GM21367 (cell line): Measurements from ENCODE around the gene TRNP1.
"Not testable (repeated sequence)": the region's sequence is repeated elsewhere in the genome, so short reads cannot be mapped to it uniquely, and the experiment has no call there.

Experiments
- ATAC-seq: cut with Tn5 transposase; IDR thresholded peaks from one replicate; pipeline ENCODE4 v1.9.1; 2021; ENCODE audit not compliant: unreplicated experiment

Gene TRNP1

DNA sequence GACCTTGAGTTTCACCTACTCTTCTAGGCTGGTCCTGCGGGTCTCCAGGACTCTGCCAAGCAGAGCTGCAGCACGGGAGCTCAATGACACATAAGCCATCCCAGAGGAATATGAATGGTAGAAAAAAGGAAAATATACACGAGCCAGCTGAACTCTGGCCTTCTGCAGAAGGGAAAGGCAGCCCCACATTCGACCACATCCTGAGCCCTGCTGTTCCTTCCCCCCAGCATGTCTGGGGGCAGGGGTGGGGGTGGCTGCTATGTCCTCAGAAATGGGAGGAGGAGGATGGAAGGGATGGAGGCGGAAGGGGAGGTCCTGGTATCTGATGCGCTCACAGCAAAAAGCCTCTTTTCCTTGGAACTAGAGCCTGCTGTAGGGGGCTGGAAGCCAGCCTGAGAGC is 21.1 kb upstream of the TRNP1 start:
- ATAC-seq: no peak

GRCh38 chr1:26972821-26973220 is 20.7 kb upstream of the TRNP1 start:
- ATAC-seq: no peak

DNA sequence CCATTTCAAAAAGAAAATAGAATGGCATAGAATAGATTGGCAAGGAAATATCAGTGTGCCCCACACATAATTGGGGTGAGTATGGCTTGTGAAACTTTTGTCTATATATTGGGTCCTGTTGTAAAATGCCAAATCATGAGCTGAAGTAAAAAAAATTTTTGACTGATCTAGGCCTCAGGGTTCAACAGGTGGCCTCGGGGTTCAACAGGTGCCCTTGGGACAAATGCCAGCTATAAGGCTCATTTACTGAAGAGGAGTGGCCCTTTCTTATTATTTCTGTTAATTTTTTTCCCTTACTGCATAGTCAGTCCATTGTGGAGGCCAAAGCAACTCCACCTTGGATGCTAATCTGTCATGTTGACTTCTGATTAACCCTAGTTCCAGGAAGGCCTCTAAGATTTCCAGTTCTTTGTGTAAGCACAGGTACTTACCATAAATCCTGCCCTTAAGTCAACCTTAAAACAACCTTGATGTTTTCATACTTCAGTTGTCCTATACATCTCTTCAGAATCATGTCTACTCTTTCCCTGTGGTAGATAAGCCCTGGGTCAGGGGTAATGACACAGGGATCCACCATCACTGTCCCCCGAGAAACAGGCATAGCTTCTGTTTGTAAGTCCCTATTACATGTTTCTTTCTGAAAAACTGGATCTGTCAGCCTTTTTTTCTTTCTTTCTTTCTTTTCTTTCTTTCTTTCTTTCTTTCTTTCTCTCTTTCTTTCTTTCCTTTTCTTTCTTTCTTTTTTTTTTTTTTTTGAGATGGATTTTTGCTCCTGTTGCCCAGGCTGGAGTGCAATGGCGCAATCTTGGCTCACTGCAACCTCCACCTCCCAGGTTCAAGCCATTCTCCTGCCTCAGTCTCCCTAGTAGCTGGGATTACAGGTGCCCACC is 16.6 kb upstream of the TRNP1 start:
- no peak for ATAC-seq

DNA sequence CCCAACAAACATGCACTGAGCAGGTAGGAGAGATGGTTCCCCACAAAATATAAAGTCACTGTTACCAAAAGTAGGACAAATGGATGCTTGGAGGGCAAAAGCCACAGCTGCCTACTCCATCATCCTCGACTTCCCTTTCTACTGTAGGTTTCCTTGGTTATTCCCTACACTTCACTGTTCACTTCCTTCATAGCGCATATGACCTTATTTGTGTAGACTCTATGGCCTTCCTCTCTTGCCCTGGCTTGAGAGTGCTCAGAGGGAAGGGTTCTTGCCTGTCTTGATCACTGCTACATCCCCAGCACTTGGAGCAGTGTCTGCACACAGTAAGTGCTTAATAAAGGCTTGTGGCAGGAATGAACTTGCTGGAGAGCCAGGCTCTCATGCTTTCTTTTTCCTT is 14.6 kb upstream of the TRNP1 start:
- no peak for ATAC-seq

DNA sequence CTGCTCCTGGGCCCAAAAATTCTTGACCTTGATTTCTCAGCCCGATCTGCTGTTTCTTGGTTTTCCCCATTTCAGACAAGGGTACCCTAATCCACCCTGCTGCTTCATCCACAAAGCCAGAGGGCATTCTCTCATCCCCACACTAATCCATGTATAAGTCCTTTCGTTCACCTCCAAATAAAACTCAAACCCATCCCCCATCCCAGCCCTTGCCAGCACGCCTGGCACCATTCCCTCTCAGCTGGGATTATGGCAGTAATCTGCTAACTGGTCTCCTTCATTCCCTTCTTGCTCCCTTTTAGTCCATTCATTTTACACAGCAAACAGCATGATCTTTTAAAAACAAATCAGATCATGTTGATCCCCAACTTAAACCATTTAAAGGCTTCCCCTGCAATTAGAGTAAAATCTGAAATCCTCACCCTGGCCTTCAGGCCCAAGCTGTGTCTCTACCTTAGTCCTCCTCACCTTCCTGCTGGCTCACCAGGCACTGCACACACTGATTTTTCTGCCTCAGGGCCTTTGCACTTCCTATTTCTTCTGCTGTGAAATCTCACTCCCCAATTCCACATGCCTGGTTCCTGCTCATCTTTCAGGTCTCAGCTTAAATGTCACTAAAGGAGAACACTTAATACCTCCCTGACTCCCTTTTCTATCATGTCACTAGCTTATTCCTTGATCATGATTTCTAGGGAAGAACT is 12.2 kb upstream of the TRNP1 start:
- no peak for ATAC-seq

DNA sequence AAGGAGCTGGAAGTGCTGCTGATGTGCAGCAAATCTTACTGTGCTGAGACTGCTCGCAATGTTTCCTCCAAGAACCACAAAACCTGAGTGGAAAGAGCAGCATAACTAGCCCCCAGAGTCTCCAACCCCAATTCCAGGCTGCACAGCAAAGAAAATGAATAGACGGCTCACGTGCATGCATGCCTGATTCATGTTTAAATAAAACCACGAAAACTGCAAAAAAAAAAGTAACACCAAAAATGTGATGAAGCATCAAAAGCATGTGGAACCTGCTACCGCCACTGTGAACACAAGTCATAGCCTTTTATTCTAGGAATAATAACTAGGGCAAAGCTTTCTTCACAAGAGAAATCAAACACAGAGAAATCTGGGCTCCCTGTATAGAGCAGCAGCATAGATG is 9.6 kb upstream of the TRNP1 start:
- no peak for ATAC-seq

DNA sequence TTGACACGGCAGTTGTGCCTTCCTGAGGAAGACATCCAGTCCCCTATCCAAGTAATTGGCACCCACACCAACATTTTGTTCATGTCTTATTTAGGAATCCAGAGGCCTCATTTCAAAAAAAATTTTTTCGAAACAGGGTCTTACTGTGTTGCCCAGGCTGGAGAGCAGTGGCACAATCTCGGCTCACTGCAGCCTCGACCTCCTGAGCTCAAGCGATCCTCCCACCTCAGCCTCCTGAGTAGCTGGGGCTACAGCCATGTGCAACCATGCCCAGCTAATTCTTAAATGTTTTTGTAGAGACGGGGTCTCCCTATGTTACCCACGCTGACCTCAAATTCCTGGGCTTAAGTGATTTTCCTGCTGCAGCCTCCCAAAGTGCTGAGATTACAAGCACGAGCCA is 9.2 kb upstream of the TRNP1 start:
- ATAC-seq: no peak

- ATAC-seq: no peak
These were observed 6.8 kb upstream of the TRNP1 start for GRCh38 chr1:26986658-26987057.

DNA sequence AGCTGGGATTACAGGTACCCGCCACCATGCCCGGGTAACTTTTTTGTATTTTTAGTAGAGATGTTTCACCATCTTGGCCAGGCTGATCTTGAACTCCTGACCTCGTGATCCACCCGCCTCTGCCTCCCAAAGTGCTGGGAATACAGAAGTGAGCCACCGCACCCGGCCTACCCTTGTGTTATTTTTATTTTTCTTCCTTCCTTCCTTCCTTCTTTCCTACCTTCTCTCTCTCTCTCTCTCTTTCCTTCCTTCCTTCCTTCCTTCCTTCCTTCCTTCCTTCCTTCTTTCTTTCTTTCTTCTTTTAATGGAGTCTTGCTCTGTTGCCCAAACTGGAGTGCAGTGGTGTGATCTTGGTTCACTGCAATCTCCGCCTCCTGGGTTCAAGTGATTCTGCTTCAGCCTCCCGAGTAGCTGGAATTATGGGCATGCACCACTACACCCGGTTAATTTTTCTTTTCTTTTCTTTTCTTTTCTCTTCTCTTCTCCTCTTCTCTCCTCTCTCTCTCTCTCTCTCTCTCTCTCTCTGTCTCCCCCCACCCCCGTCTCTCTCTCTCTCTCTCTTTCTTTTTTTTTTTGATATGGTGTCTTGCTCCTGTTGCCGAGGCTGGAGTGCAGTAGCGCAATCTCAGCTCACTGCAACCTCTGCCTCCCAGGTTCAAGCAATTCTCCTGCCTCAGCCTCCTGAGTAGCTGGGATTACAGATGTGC is 3.9 kb upstream of the TRNP1 start:
- not testable (repeated sequence) for ATAC-seq

DNA sequence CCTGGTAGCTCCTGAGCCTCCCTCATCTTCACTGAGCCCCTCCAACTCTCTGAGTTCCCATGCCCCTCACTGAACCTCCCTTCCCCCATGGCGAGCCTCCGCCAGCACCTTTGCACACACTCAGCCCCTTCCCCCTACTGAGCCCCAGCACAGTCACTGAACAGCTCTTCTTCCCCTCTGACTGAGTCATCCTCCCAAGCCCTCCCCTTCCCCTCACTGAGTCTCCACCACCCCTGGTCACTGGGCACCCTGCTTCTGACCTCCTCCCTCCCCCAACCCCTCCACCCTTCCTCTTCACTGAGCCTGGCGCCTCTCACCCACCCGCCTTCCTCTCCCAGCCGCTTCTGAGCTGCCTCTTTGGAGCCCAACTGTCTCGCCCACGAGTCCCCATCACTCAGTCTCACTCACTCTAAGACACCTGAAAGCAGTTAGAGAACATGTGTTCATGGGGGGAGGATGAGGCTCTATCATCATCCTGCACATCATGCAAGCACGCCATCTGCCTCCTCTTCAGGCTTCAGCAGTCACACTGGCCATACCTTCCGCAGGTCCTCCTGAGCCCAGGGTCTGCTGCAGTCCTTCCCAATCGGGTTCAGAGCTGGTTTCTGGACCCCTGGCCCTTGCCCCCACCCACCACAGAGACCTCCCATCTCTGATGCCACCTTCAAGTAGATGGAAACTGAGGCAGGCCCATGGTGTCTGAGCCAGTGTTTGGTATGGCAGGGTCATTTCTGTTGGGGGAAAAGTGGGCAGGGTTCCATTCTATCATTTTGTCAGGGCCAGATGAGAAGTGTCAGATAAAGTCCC is 2.0 kb upstream of the TRNP1 start:
- ATAC-seq: no peak

DNA sequence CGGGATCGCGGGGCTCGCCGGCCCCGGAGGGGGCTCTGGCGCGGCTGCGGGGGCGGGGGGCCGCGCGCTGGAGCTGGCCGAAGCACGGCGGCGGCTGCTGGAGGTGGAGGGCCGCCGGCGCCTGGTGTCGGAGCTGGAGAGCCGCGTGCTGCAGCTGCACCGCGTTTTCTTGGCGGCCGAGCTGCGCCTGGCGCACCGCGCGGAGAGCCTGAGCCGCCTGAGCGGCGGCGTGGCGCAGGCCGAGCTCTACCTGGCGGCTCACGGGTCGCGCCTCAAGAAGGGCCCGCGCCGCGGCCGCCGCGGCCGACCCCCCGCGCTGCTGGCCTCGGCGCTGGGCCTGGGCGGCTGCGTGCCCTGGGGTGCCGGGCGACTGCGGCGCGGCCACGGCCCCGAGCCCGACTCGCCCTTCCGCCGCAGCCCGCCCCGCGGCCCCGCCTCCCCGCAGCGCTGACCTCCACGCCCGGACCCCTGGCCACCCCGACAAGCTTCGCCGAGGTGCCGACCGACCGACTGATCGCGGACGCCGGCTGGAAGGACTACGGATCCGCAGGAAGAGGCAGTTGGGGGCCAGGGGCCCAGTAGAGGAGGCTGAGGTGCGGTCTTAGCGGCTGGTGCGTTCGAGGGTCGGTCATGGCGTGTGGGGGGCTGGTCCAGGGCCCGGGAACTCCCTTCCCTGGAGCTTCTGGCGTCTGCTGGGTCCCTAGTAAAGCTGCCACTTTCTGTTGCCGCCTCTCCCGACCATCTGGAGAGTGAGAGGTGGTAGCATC is 711 bp downstream of the TRNP1 start:
- ATAC-seq: no peak

- ATAC-seq: no peak
These were observed 1.5 kb downstream of the TRNP1 start for GRCh38 chr1:26994787-26995517.

GRCh38 chr1:26996024-26996423 is 2.5 kb downstream of the TRNP1 start:
- no peak for ATAC-seq

DNA sequence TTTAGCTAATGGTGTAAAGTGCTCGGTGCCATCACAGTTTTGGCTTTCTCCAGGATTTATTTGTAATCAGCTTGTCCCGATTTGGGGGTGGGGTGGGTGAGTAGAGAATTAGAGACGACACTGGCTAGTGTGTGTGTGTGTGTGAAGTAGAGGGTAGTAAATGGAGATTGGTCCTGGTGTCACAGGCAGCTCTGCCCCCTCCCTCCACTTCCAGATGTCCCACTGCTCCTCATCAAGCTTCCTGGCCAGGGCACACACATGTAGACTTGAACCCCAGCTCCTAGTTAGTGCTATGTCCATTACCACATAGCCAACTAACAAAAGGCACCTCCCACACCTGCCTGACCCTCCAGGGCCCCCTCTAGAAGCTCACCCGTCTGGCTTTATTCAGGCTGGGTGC is 3.2 kb downstream of the TRNP1 start:
- no peak for ATAC-seq

DNA sequence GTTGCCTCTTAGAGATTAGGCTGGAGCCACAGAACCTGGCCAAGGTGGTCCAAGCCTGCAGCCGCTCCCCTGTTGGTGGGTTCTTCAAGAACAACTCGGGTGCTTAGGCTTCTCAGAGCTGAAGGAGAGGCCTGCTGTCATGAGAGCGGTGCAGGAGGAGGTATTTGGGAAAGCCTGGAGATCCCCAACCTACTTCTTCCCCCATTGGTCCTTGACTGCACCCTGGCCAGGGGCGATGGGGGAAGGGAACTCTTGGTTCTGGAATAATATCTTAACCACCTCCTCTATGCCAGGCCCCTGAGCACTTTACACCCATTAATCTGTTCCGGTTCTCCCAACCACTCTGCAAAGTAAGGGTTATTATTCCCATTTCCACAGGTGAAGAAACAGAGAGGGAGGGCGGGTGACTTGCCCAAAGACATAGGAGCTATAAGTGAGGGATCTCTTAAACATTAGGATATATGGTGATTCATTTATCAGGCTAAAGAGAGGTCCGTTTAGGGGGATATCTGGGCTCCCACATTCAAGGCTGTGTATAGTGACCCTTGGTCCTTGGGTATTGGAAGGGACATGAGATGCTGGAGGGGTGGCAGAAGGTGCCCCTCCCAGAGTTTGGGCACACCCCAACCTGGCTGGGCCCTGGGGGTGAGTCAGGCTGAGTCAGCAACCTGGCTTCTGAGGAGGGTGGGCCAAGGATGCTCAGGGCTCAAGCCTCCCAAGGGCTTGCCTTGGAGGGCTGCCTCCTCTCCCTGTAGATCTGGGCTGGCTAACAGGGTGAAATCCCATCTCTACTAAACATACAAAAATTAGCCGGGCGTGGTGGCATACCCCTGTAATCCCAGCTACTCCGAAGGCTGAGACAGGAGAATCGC is 5.2 kb downstream of the TRNP1 start:
- ATAC-seq: no peak

DNA sequence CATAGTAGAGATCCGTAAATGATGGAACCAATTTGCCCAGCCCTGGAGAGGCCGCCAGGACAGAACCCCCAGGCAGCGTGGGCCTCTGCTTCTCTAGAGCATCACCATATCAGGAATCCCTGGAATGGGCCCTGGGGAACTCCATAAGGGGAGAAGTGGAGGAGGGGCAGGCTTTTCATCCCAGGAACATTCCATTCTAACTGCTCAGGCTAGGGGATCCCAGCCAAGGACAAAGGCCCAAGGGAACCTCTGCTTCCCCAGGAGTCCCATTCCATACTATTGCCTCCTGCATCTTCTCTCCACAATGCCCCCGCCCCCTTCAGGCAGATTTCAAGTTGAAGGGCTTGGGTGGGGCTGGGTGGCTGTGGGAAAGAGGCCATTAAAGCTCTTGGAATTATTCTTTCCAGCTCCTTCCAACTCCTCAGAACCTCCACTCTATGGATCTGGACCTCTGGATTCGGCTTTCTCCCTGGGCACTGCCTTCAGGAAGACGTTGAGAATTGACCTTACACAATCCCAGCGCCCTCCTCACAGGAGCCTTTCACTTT is 6.0 kb downstream of the TRNP1 start:
- ATAC-seq: no peak

- no peak for ATAC-seq
These were observed 6.8 kb downstream of the TRNP1 start for GRCh38 chr1:27000090-27000816.
